ENCODE data around the gene SLF1.

The SLF1 gene

GRCh38 chr5:94745786-94746730 lies 127.6 kb downstream of the SLF1 start:
- DNase-seq = no peak
- no peaks in the 10 kb centered on the region for H3K9me3 ChIP-seq (ENCODE audit: severe bottlenecking)
- no peak for TF ChIP-seq CTCF (IDR thresholded peaks at IDR 0.05; ENCODE audit: low read depth, low read length)
- H3K4me3 ChIP-seq (ENCODE audit: low read depth, low read length) = no peak overlapping the region
- no peaks in the 10 kb centered on the region for H3K27me3 ChIP-seq (ENCODE audit: insufficient read depth, low read depth, severe bottlenecking)
- no peaks in the 10 kb centered on the region for H3K36me3 ChIP-seq
- no peak overlapping the region for H3K27ac ChIP-seq

GRCh38 chr5:94746731-94747124 lies 128.3 kb downstream of the SLF1 start:
- no peak for DNase-seq
- Histone ChIP-seq H3K36me3 (no peaks in the 10 kb centered on the region), H3K4me3 (ENCODE audit: low read depth, low read length) (no peak overlapping the region), H3K27ac (no peak overlapping the region), H3K9me3 (ENCODE audit: severe bottlenecking) (no peaks in the 10 kb centered on the region), H3K27me3 (ENCODE audit: insufficient read depth, low read depth, severe bottlenecking) (no peaks in the 10 kb centered on the region)
- TF ChIP-seq CTCF (IDR thresholded peaks at IDR 0.05; ENCODE audit: low read depth, low read length) = no peak

Measured in WERI-Rb-1 (cell line).